ENCODE measurements around the gene SPTB.
A peak's percentile ranks its signal among the peaks of the same experiment; 100 is the strongest.
"Not testable (repeated sequence)": the region's sequence is repeated elsewhere in the genome, so short reads cannot be mapped to it uniquely, and the experiment has no call there.

The SPTB gene

GRCh38 chr14:64879635-64880220 lies at the start of gene SPTB:
Gene SPTB (minus strand): TSS chr14:64879907. CDS start chr14:64823094, 56,813 bp downstream.
- DNase-seq: peak; percentile 12 to 47

- DNase-seq: no peak
These were observed 49.3 kb upstream of the SPTB start for GRCh38 chr14:64929014-64929359.

GRCh38 chr14:64928239-64929013 lies 48.7 kb upstream of the SPTB start:
- DNase-seq: no peak

- no peak for DNase-seq
These were observed 47.3 kb upstream of the SPTB start for GRCh38 chr14:64927031-64927430.

- no peak for DNase-seq
These were observed 46.8 kb upstream of the SPTB start for GRCh38 chr14:64926398-64926995.

DNA sequence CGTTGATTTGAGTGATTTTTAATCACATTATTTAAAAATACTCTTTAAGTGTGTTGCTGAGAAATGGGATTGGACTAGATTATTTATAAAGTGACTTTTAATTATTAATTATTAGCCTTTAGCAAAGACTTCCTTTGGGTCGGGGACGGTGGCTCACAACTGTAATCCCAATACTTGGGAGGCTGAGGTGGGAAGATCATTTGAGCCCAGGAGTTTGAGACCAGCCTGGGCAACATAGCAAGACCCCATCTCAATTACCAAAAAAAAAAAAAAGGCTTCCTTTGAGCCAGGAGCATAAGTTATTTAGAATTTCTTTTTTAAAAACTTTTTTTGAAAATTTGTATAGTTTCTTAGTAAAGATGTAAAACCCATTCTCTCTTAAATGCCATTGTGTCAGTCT lies 43.3 kb upstream of the SPTB start:
- no peak for DNase-seq

GRCh38 chr14:64920465-64920864 lies 40.8 kb upstream of the SPTB start:
- no peak for DNase-seq

GRCh38 chr14:64919618-64920017 lies 39.9 kb upstream of the SPTB start:
- no peak for DNase-seq

DNA sequence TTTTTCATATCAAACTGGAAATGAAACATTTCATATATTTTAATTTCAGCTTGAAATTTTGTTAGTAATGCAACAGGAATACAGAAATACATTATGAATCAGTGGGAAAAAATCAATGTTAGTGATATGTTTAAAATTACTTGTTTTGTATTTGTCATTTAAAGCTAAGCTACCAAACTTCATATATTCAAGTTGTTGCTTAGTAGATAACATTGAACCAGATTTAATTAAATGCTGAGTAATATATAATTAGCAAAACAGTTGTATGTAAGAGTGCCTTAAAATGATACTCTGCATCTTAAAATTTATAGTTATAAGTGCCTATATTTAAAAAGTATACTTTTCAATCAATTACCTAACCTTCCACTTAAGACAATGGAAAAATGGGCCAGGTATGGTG lies 39.5 kb upstream of the SPTB start:
- no peak for DNase-seq

DNA sequence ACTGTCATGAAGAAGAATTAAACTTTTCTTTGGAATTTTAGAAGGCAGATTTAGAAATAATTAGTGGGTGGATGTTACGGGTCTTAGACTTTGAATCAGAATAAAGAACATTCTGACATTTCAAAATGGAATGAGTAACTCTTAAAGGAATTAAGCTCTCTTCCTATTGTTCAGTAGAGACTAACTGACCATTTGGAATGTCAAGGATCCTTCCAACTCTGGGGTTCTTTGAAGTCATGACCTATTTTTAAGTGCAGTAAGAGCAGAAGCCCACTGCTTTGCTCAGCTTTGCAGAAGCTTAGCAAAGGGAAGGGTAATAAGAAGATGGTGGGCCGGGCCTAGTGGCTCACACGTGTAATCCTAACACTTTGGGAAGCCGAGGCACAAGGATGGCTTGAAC lies 38.5 kb upstream of the SPTB start:
- DNase-seq: no peak

DNA sequence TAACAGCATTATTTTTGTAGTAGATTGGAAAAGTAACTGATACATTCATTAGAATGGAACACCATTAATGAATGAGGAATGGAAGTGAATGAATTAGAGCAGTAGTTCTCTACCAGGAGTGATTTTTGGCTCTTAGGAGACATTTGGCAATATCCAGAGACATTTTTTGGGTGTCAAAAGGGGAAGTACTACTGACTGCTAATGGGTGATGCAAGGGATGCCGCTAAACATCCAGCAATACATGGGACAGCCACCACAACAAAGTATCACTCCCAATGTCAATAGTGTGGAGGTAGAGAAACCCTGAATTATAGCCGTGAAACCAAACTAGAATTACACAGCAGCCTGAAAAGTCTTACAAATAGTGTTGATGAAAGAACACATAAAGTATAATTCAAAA lies 36.1 kb upstream of the SPTB start:
- DNase-seq: no peak

DNA sequence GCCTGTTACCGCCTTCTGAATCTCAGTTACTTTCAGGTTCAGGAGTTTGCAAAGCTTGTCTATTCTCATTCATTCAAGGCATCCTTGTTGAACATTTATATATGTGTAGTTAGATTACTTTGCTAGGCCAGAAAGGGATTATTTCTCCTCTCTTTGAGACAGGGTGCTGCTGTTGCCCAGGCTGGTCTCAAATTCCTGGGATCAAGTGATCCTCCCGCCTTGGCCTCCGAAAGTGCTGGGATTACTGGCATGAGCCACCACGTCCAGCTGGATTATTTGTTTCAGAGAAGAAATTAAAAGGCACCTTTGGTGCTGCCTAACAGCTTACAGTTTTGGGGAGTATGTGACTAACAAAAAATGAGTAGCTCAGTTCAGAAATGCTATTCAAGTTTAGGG lies 35.3 kb upstream of the SPTB start:
- no peak for DNase-seq

DNA sequence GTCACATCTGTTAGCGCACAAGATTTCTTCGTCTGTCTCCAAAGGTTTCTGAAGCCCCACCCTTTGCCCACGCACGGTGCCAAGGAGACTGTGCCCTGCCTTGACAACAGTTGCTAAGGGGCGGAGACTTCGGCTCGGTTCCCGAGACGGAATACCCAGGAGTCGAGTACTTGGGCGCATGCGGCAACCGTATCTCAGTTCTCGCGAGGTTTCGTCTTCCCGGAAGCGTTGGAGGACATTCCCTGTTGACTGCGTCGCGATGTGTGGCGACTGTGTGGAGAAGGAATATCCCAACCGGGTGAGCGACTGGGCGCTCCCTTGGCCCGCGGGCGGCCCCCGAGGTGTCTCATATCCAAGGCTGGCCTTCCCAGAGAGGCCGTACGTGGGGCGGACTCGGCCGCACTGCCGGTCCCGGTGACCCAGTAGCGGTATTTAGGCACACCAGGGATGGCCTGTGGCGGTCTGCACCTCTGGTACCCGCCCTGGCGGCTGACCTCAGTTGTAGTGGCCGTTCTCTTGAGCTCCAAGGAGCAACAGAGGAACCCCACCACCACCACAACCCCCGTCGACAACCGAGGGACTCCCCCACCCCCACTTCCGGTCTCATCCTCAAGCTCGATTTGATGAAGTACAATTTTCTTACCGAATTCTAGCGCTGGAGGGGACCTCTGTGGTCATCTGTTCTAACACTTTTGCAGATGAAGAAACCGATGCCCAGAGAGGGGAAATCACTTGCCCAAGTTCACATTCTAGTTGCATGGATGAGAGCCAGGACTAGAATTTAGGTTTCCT lies 34.7 kb upstream of the SPTB start, which contains the start of gene CHURC1:
CHURC1 (plus strand) TSS at position 219 of the 792 bp plus-strand sequence; CDS start at position 260, 41 bp downstream.
- DNase-seq: peak; percentile 85 to 98

DNA sequence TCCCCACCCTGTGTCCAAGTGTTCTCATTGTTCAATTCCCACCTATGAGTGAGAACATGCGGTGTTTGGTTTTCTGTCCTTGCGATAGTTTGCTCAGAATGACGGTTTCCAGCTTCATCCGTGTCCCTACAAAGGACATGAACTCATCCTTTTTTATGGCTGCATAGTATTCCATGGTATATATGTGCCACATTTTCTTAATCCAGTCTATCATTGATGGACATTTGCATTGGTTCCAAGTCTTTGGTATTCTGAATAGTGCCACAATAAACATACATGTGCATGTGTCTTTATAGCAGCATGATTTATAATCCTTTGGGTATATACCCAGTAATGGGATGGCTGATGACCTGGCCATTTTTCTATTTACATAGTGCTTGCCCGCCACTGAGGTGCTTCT lies 33.8 kb upstream of the SPTB start:
- not testable (repeated sequence) for DNase-seq

GRCh38 chr14:64912261-64912660 lies 32.6 kb upstream of the SPTB start:
- no peak for DNase-seq

- no peak for DNase-seq
These were observed 31.3 kb upstream of the SPTB start for GRCh38 chr14:64910847-64911495.

DNA sequence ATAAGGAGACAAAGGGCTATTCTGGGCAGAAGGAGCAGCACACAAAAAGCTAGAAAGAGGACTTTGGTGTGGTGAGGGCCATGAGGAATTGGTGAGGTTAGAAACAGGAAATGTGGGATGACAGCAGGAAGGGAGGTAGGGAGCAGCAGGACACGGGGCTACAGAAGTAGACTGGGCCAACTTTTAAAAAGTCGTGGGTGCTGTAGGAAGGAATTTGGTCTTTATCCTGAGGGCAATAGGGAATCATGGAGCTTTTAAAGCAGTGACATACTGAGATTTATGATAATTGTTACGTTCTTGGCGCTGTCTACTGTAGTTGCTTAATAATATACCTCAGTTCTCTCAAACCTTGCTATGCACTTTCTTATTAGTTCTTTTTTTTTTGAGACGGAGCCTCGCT lies 26.3 kb upstream of the SPTB start:
- DNase-seq: no peak

DNA sequence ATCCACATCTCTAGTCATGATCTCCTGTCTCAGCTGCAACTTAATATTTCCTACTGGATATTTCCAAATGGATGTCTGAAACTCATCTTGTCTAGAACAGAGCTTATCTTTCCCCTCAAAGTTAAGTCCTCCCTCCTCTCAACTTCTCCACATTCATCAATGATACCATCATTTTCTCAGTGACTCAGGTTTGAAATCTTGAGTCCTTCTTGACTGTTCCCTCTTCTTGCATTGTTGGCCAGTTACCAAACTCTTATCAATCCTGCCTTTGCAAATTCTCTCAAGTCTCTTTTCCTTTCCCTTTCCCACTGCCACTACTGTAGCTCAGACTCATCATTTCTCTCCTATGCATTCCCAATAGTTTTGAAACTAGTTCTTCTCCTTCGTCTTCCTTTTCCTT lies 20.3 kb upstream of the SPTB start:
- no peak for DNase-seq

DNA sequence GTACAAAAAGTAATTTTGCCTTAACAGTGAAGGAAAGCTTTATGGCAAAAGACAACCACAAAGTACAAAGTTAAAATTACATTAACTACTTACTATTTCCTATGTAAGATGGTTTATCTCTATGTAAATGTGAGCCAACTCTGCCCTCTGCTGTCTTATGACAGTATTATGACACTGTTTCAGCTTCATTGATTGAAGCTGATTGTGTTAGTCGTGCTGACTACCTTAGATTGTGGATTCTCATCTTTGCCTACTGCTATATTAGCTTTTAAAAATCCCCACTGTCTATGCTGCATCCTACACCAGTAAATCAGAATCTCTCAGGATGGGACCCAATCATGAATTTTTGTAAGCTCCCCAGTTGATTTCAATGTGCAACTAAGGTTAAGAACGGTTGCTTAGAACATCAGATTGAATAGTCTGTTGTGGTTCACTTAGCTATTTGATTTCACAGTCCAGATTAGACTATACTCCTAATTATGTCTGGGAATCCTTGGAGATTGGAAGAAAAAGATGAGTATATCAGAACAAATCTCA lies 12.2 kb upstream of the SPTB start:
- DNase-seq: peak in 1 of 2 experiments; percentile 72

- peak in 1 of 2 experiments; percentile 72 for DNase-seq
These were observed 11.6 kb upstream of the SPTB start for GRCh38 chr14:64891173-64891838.

DNA sequence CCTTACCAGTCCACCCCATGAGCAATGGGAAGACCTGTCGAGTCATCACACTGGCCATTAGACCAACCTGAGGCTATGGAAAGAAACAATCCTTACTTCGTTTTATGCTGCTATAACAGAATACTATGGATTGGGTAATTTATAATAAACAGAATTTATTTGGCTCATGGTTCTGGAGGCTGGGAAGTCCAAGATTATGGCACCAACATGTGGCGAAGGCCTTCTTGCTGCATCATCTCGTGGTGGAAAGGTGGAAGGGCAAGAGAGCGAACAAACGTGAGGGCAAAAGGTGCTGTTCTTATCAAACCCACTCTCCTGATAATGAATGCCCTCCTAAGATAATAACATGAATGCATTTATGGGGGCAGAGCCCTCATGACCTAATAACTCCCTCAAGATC lies 9.6 kb upstream of the SPTB start:
- DNase-seq: no peak

- no peak for DNase-seq
These were observed 5.9 kb upstream of the SPTB start for GRCh38 chr14:64885559-64885958.
